ENCODE data around the gene ZNF804A.

Gene ZNF804A

GRCh38 chr2:184602734-184603133 lies 4.4 kb downstream of the ZNF804A start:
- in situ Hi-C loops (cut with MboI; ENCODE audit: low sequenced_read_pairs) = no loop called here

DNA sequence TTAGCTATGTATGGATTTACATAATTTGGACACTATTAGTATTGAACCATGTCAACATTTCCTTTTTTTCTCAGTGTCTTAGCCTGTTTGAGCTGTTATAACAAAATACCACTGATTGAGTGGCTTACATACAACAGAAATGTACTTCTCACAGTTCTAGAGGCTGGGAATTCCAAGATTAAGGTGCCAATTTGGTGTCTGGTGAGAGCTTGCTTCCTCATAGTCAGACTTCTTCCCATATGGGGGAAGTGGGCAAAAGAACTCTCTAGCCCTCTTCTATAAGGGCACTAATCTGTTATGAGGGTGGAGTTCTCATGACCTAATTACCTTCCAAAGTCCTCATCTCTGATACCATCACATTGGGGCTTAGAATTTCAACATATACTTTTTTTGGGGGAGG lies 12.6 kb downstream of the ZNF804A start:
- in situ Hi-C loops (cut with MboI; ENCODE audit: low sequenced_read_pairs) = no loop called here

GRCh38 chr2:184611361-184612085 lies 13.2 kb downstream of the ZNF804A start:
- in situ Hi-C loops (cut with MboI; ENCODE audit: low sequenced_read_pairs) = no loop called here

DNA sequence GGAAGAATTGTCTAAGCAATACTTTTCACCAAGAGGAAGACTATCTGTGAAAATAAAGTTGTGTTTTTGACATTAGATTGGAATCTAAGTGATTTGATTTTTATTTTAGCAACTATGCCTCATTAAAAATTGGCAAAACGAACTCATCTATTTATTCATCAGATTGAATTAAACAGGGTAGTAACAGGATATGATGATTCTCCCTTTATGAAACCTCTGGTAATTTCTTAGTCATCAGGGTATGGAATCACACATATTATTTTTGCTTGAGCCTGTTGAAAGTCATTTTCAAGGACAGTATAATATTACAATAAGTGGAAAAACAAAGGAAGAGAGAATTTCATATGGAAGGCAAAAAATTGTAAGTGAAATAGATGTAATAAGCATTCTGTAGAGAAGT lies 22.0 kb downstream of the ZNF804A start:
- in situ Hi-C loops (cut with MboI; ENCODE audit: low sequenced_read_pairs) = no loop called here

DNA sequence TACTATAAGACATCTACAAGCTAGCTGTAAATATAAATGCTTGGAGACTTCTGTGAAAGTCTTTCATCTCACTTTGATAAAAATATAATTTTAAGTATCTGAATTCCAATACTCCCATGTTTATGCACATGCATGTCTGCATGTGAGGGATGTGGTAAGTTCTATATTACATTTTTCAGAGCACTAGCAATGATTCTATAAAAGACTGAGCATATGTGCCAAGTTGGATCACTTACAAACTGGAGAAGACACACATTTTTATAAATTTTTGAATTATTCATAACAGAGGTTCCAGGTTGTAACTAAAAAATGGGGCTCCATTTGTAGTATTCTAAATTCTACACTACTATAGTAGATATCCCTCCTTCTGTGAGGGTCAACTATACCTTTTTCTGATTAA lies 26.0 kb downstream of the ZNF804A start:
- in situ Hi-C loops (cut with MboI; ENCODE audit: low sequenced_read_pairs) = no loop called here

DNA sequence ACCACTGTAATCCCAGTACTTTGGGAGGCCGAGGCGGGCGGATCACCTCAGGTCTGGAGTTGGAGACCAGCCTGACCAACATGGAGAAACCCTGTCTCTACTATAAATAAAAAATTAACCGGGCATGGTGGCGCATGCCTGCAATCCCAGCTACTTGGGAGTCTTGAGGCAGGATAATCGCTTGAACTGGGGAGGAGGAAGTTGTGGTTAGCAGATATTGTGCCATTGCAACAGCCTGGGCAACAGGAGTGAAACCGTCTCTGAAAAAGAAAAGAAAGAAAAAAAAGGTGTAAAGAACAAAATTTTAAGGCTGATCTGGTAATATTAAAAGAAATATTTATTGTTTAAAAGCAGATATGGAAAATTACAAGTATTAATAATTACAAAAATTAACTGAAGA lies 29.7 kb downstream of the ZNF804A start:
- in situ Hi-C loops (cut with MboI; ENCODE audit: low sequenced_read_pairs) = no loop called here

- in situ Hi-C loops (cut with MboI; ENCODE audit: low sequenced_read_pairs) = no loop called here
Measured at GRCh38 chr2:184633726-184634125, 35.4 kb downstream of the ZNF804A start.

- in situ Hi-C loops (cut with MboI; ENCODE audit: low sequenced_read_pairs) = no loop called here
Measured at GRCh38 chr2:184637781-184638180, 39.5 kb downstream of the ZNF804A start.

- in situ Hi-C loops (cut with MboI; ENCODE audit: low sequenced_read_pairs) = no loop called here
Measured at GRCh38 chr2:184644685-184645084, 46.4 kb downstream of the ZNF804A start.

GRCh38 chr2:184646177-184646576 lies 47.8 kb downstream of the ZNF804A start:
- in situ Hi-C loops (cut with MboI; ENCODE audit: low sequenced_read_pairs) = no loop called here

DNA sequence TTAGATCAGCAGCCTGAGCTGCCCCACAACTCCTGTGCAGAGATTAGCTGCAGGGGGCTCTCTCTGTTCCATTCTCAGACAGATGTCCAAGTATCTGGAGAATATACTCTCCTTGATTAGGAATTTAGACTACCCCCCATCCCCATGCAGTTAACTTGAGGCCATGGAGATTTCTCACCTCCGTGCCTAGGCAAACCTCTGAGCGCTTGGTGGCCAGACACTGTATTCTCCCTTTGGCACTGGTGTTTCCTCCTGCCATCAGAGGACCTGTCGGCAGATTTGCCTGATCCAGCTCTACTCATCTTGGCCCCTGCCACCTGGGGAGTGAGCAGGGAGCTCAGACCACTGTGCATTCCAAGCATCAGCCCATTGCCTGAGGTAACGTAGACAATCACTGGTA lies 48.3 kb downstream of the ZNF804A start:
- in situ Hi-C loops (cut with MboI; ENCODE audit: low sequenced_read_pairs) = no loop called here

- in situ Hi-C loops (cut with MboI; ENCODE audit: low sequenced_read_pairs) = no loop called here
Measured at GRCh38 chr2:184654945-184655344, 56.6 kb downstream of the ZNF804A start.

- in situ Hi-C loops (cut with MboI; ENCODE audit: low sequenced_read_pairs) = no loop called here
Measured at GRCh38 chr2:184677171-184677570, 78.8 kb downstream of the ZNF804A start.

DNA sequence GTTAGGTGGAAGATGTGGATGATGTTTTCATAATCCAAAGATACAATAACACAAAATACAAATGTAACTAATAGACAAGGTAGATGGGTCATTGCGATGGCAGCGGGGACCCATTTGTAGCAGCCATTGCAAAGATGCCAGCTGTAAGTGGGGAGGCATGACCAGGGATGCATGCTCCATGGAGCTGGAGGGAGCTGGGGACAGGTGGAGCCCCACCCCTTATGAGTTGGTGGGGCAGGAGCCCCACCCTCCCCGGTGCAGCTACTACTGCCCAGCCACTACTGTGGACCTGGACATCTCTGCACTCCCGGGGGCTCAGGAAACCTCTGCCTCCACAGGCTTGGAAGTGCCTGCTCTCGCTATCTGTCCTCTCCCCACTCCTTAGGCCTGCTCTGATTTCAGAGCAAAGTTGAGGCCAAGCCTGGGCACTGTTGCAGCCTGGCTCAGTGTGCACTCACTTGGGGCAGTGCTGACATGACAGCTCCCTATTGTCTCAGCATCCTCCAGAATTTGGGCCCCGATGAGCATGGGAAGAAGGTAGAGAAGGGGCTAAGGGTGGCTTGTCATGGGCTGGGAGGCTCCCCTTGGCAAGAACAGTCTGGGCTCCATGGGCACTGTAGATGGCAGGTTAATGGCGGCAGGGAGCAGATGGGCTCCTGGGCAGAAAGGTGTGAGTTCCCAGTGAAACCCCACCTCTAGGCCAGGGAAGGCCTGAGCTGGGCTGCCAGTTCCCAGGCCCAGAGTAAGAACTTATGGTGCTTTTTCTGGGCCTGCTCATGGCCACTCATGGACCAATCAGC lies 81.1 kb downstream of the ZNF804A start:
- in situ Hi-C loops (cut with MboI; ENCODE audit: low sequenced_read_pairs) = no loop called here

DNA sequence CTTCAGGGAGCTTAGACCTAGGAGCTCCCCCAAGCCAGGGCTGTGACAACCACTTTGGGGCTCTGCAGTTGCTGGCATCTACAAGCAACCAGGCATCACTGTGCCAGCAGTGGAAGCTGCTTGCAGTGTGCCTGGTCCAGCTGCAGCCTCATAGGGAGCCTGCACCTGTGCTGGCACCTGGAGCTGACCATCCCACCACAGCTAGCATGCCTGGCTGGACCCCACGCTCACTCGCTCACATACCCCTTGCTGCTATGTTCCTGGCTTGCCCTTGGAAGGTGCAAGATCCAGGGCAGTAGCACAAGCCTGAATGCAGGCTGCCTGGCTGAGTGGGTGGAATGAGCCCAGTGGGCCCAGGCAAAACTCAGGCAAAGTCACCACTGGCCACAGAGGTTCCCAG lies 82.5 kb downstream of the ZNF804A start:
- in situ Hi-C loops (cut with MboI; ENCODE audit: low sequenced_read_pairs) = no loop called here

DNA sequence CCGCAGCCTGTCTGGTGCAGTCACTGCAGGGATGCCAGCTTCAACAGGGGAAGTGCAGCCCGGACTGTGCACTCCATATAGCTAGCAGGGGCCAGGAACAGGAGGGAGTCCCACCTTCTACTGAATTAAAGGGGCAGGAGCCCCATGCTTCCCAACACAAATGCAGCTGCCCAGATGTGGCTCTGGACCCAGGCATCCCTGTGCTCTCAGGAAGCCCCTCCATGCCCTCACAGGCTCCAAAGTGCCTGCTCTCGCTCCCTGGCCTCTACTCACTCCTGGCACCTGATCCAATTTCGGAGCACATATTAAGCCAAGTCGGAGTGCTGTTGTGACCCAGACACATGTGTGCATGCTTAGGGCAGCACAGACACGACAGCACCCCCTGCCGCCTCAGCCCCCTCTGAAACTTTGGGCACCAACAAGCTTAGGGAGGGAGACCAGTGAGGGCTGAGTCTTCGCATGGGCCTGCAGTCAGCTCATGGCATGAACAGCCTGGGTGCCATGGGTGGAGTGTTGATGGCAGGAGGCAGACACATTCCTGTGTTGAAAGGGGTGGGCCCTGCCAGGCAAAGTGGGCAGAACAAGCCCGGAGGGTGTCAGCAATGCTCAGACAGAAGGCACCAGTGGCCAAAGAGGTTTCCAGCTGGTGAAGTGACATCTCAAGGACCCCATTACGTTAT lies 83.5 kb downstream of the ZNF804A start:
- in situ Hi-C loops (cut with MboI; ENCODE audit: low sequenced_read_pairs) = no loop called here

DNA sequence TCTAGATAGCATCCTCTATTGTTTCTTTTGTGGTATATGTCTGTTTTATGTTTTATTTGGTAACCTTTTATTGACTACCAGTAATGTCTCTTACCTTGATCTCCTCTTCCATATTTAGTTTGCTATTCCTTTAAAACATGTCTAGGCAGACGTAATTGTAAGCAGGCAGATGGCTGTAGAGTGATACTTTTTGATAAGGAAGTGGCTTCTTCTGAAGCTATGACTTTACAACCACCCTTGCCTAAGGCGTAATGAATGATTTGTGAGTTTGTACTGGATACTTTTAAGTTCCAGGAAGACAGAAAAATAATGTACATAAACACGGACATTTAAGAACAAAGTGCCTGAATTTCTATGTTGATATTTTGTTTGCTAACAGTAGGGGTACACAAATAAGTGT lies 85.6 kb downstream of the ZNF804A start:
- in situ Hi-C loops (cut with MboI; ENCODE audit: low sequenced_read_pairs) = no loop called here

DNA sequence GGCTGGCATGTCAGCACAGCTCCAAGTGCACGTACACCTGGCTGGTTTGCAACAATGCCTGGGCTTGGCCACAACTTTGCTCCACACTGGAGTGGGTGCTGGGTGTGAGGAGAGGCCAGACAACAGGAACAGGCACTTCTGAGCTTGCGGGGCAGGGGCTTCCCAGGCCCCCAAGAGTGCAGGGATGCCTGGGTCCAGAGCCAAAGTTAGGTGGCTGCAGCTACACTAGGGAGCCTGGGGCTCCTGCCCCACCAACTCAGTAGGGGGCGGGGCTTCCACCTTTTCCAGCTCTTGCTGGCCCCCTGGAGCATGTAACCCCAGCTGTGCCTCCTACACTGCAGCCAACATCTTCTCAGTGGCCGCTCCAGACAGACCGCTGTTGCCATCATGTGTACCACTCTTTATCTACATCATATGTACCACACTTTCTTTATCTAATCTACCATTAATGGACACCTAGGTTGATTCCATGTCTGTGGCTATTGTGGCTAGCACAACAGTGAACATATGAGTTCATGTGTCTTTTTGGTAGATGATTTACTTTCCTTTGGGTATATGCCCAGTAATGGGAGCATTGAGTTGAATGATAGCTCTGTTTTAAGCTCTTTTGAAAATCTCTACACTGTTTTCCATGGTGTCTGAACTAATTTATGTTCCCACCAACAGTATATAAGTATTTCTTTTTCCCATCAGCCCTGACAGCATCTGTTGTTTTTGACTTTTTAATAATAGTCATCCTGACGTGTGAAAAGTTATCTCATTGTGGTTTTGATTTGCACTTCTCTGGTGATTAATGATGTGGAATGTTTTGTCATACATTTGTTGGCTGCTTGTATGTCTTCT lies 87.9 kb downstream of the ZNF804A start:
- in situ Hi-C loops (cut with MboI; ENCODE audit: low sequenced_read_pairs) = no loop called here

DNA sequence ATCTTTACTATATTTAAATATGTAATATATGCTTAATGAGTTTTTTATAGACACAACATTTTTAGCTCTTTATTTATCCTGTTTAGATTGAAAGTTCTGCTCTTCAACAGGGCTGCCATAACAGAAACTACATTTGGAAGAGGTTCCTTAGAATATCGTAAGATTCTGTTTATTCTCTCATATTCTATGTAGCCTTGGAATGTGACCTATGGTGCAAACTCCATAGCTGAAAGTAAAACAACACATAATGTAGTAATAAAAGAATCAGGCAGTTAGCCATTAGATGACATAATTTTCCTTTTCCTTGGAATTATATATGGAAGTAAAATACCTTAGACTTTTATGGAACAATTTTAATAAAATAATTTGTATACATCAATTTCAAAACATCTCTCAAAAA lies 91.3 kb downstream of the ZNF804A start:
- in situ Hi-C loops (cut with MboI; ENCODE audit: low sequenced_read_pairs) = no loop called here

DNA sequence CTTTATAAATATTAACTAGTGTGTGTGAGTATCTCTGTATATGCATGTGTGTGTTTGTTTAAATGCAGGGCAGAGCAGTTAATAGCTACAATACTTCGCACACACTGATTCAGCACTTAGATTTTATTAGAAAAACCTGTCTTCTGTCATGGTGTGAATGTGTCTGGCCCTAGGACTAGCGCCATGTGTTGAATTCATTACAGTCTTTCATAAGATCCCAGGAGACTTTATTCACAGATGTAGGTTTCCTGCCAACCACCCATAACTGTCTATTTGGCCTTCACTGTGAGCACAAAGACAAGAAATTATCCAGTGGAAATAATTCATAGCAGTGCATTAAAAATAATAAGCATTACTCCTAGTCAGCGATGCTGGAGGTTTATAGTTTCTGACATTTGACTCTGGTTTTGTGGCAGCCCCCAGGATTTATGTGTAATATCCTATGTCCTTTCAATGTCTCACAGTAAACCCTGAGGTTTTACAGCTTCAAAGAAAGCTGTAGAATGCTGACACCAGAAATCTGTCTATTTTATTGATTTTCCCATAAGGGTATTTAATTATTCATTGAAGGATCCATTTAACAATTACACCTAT lies 93.9 kb downstream of the ZNF804A start:
- in situ Hi-C loops (cut with MboI; ENCODE audit: low sequenced_read_pairs) = no loop called here

DNA sequence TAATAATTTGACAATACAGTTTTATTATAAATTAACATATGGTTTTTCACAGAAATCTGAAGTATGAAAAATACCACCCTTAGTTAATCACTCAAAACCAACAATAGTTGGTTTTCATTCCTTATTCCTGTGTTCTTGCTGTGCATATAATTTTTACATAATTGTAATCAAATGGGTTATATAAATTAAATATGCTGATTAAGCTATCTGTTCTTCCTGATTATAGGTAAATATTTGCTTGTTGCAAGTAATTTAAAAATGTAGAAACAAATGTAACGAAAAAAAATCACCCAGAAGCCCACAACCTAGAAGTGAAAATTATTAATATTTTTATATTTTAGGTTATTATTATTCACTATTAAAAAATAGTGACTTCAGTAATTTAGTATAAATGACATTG lies 98.3 kb downstream of the ZNF804A start:
- in situ Hi-C loops (cut with MboI; ENCODE audit: low sequenced_read_pairs) = no loop called here

Data from HL-60/S4 treated with retinoic acid at 250 ng/mL for 4 days and 3 days (cell line).